ENCODE data around the gene IMPA2.
A peak's percentile ranks its signal among the peaks of the same experiment; 100 is the strongest.
"Not testable (repeated sequence)": the region's sequence is repeated elsewhere in the genome, so short reads cannot be mapped to it uniquely, and the experiment has no call there.

IMPA2 gene

DNA sequence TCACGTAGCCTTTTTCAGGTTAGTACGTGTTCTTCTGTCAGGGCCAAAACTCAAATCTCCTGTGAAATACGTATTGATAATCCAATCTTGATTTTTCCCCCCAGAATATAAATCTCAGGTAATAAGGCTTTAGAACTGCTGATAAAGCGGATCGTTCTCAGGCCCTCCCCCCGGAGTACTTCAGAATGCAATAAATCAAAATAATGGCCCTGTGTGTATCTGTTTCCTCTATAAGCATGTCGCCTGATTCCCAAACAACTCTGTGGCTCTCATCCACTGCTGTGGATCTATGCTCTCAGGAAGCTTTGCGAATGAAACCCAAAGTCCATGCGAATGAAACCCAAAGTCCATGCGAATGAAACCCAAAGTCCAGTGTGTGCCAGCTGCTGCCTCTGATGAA, 49.4 kb downstream of the IMPA2 start:
- DNase-seq: no peak

DNA sequence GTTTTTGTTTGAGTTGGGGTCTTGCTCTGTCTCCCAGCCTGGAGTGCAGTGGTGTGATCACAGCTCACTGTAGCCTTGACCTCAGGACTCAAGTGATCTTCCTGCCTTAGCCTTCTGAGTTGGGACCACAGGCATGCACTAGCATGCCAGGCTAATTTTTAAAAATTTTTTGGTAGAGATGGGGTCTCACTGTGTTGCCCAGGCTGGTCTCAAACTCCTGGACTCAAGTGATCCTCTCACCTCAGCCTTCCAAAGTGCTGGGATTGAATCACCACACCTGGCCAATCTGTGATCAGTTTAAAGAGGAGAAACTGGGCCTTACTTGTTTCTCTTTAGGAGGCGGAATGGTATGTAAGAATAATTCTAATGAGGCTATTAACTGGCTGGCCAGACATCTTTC, 49.9 kb downstream of the IMPA2 start:
- no peak for DNase-seq

DNA sequence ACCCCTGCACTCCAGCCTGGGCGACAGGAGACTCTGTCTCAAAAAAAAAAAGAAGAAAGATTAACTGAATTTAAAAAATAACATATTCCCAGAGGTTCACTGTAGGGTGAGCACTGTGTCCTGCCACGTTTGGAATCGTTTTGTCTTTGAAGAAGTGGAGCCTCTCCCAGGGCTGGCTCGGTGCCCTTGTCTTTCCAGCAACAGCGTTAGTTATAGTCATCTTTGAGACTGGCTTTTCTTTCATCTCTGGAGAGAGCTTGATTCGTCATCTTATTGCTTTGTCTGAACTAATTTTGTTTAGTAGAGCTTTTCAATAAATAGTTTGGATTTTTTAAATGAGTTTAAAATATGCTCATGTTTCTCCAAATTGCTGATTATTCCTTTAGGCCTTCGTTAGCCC, 50.5 kb downstream of the IMPA2 start:
- peak; percentile 38 for DNase-seq

DNA sequence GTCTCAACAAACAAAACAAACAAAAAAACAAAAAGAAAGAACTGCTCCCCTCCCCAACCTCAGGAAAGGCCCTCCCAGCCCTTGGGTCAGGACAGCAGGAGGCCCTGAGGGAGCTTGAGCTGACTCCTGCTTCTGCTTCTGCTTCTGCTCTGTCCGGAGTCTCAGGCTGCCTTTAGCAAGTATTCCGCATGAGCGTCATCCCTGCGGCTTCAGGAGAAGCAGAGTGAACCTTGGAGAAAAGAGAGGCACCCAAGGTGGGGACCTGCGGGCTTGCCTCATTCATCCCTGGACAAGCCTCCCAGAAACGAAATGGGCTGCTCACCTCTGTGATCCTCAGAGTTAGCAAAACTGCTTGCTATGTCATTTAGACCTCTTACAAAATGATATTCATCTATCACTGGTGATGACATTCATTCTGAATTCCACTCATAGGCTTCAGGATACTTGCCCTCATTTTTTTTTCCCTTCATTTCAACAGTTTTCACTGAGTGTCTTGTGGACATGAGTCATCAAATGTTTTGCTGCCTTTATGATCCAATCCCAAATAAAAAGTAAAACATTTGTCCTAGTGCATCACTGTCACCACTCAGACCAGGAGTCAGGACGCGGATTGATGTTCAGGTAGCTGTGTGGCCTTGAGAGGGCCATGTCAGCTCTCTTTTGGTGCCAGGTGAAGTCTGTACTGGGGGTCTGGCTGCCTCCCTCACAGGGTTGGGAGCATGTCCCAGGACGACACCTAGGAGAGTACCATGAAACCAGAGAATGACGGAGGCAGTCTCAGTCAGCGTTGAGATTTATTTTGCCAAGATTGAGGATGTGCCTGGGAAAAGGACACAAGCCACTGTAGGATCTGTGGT, 51.7 kb downstream of the IMPA2 start:
- DNase-seq: no peak

DNA sequence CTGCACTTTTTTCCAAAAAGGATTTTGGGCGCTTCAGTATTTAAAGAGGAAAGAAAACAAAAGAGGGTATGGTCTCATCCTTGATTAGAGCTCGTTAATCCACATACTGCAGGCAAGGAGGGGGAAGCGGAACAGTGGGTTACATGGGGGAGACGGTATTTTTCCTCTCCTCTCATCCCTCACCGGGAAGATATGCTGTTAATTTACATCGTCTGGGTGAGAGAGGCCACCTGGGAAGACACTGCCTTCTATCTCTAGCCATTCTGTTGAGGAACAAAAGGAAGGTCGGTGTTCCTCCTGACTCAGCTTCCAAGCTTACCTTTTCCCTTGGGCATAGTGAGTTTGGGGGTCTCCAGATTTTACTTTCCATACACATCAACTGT, 52.3 kb downstream of the IMPA2 start:
- no peak for DNase-seq

DNA sequence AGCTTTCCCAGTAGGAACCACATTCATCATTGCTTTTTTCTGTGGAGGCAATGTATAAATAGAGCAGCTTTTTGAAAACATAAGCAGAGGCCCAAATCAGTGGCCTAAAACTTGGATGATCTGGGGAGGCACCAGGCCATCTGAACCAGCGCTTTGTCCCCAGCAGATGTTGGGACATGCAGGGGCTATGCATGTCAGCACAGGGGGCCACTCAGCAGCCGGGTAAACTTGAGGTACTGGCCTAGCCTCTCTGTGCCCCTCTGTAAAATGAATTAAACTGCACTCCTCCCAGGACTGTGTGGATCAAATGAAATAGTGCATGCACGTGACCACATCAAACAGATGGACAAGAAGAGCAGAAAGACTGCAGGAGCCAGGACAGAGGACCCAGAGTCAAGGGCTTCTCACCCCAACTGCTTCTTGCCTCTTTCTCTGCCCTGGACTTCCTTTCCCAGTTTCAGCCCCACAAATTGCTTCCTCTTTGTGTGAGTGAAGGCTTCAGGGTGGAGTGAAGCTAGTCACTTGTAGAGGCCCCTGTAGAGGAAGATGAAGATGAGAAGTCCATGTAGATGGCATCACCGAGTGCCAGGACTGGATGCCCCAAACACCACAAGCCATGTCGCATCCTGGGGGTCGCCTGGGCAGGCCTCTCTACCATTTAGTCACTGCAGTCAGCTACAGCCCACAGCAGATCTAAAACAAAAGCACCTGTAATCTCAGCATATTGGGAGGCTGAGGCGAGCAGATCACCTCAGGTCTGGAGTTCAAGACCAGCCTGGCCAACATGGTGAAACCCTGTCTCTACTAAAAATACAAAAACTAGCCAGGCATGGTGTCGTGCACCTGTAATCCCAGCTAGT, 53.2 kb downstream of the IMPA2 start:
- no peak for DNase-seq

DNA sequence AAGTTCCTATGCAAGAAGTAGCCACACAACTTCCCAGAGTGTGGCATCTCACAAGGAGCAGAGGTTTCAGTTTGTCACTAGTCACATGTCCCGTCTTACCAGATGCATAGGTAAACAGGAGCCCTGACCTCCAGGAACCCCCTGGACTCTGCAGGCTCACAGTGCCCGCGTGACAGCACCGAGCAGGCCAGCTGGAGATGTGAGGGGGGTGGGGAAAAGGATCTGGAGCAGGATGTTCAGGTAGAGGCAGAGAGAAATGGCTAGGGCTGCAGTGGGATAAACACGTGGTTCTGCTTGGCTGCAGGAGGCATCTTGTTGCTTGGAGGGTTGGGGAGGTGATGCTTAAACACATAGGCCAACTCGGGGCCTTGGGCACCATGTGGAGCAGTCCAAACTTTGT, 54.2 kb downstream of the IMPA2 start:
- no peak for DNase-seq

DNA sequence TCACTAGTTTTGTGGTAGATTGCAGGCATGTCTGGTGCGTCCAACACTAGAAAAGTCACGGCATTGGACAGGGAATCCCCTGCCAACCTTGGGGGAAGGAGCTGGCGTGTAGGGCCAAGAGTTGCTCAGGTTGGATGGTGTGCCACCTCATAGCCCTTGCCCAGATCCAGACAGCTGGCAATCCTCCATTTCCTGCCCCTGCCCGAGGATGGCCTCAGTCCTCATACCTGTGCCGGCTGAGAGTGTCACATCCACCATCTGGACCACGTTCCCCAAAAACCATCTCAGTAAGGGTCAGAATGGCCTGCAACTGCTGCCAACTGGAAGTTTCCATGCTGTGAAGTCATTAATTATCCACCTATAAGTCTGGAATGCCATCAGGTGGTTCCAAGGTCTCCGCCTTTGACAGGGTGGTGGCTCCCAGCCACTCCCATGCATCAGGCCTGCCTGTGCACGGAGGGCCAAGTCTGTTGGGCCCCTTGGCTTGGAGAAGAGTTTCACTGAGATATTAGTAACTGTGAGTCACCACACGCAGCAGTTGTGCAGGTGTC, 55.0 kb downstream of the IMPA2 start:
- DNase-seq: no peak

DNA sequence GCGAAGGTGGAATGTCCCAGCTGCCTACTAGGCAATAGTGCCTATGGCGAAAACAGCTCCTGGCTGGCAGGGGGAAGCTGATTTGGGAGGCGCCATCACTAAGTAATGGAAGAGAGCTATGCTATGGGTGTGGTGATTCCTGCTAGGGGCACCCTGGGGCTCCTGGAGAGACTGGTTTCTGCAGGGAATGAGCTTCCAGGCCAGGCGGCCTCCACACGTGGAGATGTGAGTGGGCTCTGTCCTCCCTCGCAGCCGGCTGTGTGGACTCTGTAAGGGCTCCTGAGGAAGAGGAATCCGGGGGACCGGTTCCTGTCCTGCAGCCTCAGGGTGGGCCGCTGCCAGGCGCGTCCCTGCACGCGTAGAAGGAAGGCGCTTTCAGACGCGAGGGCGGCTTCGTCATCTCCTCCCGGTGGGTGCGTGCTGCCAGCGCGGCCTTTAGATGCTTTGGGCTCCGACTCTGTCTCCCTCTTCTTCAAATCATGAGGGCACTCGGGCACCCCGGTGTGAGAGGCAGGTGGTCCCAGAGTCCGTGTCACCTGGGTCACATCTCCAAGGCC, 56.9 kb downstream of the IMPA2 start:
- DNase-seq: peak; percentile 64

DNA sequence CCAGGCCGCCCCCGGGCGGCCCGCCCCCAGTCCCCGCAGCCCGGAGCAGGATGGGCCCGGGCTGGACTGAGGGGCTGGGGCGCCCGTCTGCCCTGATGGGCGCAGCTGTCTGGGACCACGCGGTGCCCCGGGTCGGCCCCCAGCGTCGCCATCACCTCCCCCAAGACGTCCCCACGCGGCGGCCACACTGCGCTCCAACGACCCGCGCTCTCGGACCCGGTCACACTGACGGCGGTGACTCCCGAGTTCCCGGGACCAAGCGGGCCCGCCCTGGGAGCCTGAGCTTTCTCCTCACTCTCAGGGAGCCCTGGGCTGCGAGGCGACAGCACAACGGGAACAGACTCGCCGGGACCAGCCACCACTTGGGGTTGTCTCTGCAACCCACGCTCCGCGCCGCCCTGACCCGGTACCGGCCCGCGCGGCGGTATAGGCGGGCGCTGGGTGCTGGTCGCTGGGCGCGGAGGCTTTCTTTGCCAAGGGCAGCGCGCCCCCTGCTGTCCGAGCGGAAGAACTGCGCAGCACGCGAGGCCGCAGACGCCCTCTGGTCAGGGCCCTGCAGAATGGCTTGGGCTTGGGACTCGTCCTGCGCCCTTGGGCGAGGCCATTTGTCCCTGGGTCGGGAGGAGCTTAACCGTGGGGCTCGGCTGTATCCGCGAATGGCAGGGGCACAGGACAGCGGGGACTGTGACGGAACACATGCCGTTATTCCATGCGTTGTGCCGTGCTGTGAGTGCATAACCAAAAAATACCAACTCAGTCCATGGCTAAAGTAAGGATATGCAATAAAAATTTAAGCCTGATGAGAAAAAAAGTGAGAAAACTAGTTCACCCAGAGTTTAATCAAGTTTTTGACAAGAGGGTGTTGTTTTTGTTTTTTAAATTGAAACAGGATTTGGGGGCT, 57.6 kb downstream of the IMPA2 start:
- DNase-seq: peak; percentile 92

DNA sequence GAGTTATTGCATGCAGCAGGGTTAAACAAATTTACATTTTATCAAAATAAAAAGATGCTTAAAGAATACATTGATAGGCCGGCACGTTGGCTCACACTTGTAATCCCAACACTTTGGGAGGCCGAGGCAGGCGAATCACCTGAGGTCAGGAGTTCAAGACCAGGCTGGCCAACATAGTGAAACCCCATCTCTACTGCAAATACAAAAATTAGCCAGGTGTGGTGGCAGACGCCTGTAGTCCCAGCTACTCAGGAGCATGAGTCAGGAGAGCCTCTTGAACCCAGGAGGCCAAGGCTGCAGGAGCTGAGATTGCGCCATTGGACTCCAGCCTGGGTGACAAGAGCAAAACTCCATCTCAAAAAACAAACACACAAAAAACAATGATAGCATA, 58.2 kb downstream of the IMPA2 start:
- DNase-seq: not testable (repeated sequence)

DNA sequence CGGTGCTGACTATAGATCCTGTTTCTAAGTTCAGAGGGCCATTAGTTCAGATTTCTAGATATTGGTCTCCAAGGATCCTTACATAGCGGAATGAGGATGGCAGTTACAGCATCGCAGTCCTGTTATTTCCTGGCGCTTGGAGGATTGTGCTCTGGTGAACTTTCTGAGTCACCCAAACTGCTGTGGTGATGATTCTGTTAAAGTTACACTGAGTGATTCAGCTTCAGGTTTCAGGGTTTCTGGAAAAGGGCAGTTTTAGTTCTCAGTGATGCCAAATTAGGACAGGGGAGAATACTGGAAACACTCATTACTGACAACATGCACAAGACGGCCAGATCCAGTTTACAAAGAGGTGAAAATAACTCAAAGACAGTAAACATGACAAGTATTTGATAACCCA, 60.3 kb downstream of the IMPA2 start:
- no peak for DNase-seq

DNA sequence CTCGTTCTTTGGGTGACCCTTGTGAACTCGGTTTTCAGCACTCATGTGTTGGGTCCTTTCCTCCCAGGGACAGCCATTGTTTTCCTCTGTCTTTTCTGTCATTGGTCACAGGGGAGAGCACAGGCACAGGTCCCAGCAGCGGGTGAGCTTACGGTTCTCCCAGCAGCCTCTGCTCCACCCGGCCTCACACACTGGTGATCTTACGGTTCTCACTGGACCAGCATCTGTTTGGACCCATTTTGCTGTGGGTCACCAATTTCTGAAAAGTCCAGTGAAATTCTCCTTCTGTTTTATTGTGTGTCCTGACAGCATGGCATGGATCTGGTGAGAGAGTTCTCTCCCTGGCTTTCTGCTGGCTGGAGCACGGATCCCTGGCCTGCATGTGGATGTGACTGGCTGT, 62.5 kb downstream of the IMPA2 start:
- DNase-seq: no peak

DNA sequence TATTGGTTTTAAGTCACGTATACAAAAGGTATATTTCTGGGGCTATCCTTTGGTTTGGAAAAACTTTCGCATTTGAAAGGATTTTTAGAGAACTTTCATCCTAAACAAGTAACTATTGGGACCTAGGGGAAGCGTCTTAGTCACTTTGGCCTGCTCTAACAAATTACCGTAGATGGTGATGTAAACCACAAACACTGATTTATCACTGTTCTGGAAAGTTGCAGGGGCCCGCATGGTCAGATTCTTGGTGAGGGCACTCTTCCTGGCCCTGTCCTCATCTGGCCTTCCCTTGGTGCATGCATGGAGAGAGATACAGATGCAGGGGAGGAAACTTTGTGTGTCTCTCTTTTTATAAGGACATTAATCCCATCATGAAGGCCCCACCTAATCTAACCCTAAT, 63.3 kb downstream of the IMPA2 start:
- DNase-seq: no peak

DNA sequence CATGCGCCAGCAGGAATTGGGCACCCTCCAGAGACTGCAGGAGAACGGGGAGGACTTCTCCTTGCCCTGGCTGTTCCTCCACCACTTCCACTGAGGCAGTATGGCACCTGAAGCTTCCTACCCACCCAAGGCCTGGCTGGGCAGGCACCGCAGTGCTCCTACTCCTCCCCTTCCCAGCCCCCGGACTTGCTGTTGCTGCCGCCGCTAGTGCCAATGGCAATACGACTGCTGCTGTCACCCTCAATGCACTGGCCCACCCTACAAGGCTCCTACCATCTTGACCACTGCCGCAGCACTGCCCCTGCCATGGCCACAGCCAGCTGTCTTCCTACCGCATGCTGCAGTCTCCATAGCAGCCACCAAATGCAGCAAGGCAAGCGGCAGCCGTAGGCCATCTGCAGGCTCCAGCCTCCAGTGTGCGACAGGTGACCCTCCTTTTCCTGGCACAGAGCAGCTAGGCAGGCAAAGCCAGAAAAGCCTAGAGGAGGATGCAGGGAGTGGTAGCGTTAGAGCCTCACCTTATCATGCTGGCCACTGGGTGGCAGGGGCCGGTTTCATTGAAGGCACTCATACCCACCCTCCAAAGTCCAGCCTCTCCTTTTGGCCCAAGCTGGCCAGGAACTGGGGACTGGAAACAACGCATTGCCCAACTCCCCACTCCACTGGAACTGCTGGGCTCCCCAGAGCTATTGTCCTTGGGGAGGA, 64.9 kb downstream of the IMPA2 start:
- no peak for DNase-seq

DNA sequence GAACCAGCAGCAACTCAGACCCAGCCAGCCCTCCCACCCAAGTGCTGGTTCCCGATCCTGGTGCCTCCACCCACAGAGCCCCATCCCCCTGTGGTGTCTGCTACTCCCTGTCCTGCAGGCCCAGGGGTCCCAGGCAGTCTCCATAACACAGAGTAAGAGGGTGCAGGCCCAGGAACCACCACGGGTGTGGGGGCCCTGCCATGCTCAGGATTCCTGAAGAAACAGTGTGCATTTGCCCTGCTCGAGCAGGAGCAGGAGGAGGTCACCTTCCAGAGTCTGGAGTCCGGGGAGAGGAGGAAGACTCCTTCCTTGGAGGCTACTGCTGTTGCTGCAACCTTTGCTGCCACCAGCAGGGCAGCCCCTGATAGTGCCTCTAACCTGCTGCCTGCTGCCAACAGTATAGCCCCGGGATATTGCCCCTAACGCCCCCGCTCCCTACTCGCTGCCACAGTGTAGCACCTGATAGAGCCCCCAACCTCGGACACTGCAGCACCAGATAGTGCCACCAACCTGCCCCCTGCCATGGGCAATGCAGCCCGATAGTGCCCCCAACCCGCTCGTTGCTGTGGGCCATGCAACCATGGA, 65.5 kb downstream of the IMPA2 start:
- DNase-seq: no peak

DNA sequence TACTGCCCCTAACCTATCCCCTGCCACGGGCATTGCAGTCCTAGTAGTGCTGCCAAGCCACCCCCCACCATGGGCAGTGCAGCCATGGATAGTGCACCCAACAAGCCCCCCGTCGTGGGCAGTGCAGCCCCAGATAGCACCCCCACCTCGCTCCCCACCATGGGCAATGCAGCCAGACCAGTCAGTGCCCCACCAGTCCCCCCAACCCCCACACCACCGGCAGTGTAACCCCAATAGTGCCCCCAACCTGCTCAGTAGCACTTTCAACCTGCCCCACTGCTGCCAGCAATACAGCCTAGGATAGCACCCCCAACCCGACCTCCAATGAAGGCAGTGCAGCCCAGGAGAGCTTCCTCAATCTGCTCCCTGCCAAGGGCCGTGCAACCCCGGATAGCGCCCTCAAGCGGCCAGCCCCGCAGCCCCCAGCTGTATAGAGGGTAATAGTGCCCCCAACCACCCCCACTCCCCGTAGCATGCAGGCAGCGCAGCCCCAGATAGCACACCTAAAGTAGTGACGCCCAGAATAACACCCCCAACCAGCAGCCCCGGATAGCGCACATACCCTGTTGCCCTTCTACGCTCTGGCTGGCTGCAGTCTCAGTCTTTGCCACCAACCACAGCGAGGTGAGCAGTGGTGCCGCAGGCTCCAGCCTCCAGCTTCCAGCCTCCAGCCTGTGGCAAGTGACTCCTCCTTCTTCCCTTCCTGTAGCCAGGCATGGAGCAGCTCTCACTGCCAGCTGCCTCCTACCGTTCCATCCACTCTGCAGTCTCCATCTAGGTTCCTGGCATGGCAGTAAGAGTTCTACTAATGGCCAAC, 66.9 kb downstream of the IMPA2 start:
- no peak for DNase-seq

DNA sequence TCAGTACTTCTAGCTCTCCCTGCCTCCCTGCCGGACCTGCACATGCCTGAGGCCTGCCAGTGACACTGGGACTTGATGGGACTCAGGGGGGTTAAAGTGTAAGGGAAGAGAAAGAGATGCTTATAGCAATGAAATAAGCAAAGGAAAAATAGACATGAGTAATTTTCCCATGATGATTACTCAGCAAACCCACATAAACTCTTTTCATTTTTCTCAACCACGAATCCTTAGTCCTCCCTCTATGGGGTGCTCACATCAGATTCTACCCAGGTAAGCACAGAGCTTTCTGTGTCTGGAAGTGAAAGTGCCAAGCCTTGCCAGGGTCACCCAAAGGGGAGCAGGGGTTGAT, 67.5 kb downstream of the IMPA2 start:
- DNase-seq: no peak

DNA sequence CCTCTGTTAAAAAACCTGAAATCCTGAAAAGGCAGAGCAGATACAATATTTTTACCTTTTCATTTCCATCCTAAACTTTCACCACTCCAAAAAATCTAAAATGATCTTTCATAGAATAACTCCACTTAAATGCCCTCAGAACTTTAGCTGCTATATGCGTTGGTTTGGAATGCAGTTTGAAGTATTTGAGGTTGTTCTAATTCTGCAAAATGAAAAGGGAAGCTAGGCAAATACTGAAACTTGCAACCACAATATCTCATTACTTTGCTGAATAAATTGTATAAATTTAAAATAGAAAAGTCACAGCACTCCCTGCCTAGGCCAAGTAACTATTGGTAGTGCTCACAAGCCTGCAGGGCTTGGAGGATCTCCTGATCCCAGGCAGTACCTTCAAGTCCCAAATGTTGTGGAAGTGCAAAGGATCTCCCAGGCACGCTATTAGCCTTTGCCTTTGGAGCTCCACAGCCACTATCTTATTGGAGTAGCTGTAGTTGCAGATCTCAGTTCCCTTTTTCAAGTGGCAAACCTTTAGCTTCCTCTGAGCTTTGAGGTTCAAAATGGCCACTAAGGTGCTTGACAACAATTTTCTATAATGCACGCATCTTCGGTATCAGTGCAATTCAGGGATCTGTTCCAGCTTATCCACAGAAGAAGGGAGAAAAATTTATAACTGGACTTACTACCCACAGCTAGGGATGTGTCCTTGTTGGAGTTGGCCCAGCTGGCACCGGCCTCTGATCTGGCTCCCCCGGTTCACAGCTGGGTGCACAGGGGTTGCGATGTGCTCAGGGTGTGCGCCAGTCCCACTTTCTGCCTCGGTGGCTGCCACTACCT, 68.9 kb downstream of the IMPA2 start:
- no peak for DNase-seq

DNA sequence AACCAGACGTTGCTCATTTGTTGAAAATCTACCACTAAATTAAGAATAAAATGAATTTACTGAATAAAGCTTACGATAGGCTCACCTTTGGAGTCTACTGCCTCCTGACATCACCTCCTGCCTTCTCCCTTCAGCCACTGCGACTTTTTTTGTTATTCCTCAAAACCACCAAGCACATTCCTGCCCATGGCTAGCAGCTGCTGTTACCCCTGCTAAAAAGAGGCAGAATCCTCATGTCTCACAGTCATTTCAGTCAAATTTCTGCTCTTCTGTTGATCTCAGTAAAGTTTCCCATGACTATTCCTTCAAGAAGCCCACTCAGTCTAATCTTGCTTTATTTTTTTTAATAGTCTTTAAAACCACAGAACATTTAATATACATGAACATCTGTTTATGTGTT, 71.6 kb downstream of the IMPA2 start:
- no peak for DNase-seq
